B cell (primary cell): ENCODE results near the gene ITGB1BP1. TPM values are rescaled to one million over a fixed set of nuclear protein-coding genes. Genes with fewer than 3 reads are reported as not detected.

Experiments
- ATAC-seq: fragments of 200-7000 bp; cut with Tn5 transposase; one replicate; pipeline ENCODE4 v1.10.0; 2021; ENCODE audit warnings: low read depth, mild to moderate bottlenecking, moderate number of reproducible peaks, moderate library complexity
- CTCF ChIA-PET: fragments of 350-600 bp; sonication (Branson Sonifier 250); formaldehyde crosslinking; loops from one replicate; lab custom pipeline; 2021; ENCODE audit warnings: antibody characterized with exemption, inconsistent platforms; lab: Charles Lee
- POLR2A ChIA-PET: fragments of 350-600 bp; sonication (Branson Sonifier 250); formaldehyde crosslinking; loops from one replicate; lab custom pipeline; 2021; ENCODE audit warnings: antibody characterized with exemption; lab: Charles Lee
- DNase-seq: peaks from one replicate; pipeline ENCODE4 v3.0.0; 2013
- H2AFZ ChIP-seq: 2 replicates; pipeline ENCODE4 v1.6.1; 2012; ENCODE audit warnings: mild to moderate bottlenecking, low read depth, low read length; ENCODE audit not compliant: insufficient read depth, poor library complexity, severe bottlenecking
- H3K27ac ChIP-seq, 2 donors: 1 replicate in 1 of 2; 2 replicates in 1 of 2; pipeline ENCODE4 v1.5.1; 2012 to 2013; ENCODE audit warnings: low read length in 2 of 2, mild to moderate bottlenecking in 2 of 2, moderate library complexity in 1 of 2
- H3K27me3 ChIP-seq, 4 experiments: fragments of 200-600 bp in 1 of 4; sonication (generic) in 1 of 4; replicated peaks in 1 of 4; 1 replicate in 2 of 4; 2 replicates in 2 of 4; pipeline versions ENCODE4 v1.6.1 to v1.7.0; 2013 to 2016; ENCODE audit warnings: low read length in 3 of 4, mild to moderate bottlenecking in 2 of 4, mixed read lengths in 1 of 4, moderate library complexity in 1 of 4; ENCODE audit not compliant: insufficient read depth in 4 of 4, control insufficient read depth in 3 of 4; ENCODE audit errors: control extremely low read depth in 1 of 4
- H3K36me3 ChIP-seq, 2 experiments: replicated peaks in 1 of 2; 1 replicate in 1 of 2; 2 replicates in 1 of 2; pipeline versions ENCODE4 v1.6.1 to v1.7.1; 2013; ENCODE audit warnings: low read length in 1 of 2; ENCODE audit not compliant: insufficient read depth in 2 of 2, control insufficient read depth in 1 of 2; ENCODE audit errors: control extremely low read depth in 1 of 2, extremely low read depth in 1 of 2
- H3K4me1 ChIP-seq, 2 donors: fragments of 200-600 bp in 1 of 2; sonication (generic) in 1 of 2; 1 replicate in 1 of 2; 2 replicates in 1 of 2; pipeline versions ENCODE4 v1.5.1 to v1.6.1; 2013 to 2017; ENCODE audit warnings: low read length in 2 of 2; ENCODE audit not compliant: control insufficient read depth in 2 of 2, insufficient read depth in 2 of 2
- H3K4me2 ChIP-seq: replicated peaks from 2 replicates; pipeline ENCODE3; 2012; ENCODE audit warnings: mild to moderate bottlenecking, low read depth, low read length; ENCODE audit not compliant: poor library complexity, severe bottlenecking
- H3K4me3 ChIP-seq, 5 experiments: fragments of 200-600 bp in 1 of 5; sonication (generic) in 1 of 5; 1 replicate in 3 of 5; 2 replicates in 2 of 5; pipeline versions ENCODE4 v1.5.1 to v1.7.0; 2011 to 2016; ENCODE audit warnings: low read length in 4 of 5, mild to moderate bottlenecking in 4 of 5, low read depth in 2 of 5, control low read depth in 1 of 5, moderate library complexity in 1 of 5; ENCODE audit not compliant: insufficient read depth in 1 of 5; ENCODE audit errors: control extremely low read depth in 1 of 5, extremely low read depth in 1 of 5
- H3K79me2 ChIP-seq: fragments of 200-600 bp; sonication (generic); one replicate; pipeline ENCODE4 v1.6.0; 2016; ENCODE audit warnings: low read length; ENCODE audit not compliant: control insufficient read depth, insufficient read depth
- H3K9ac ChIP-seq: fragments of 200-600 bp; sonication (generic); 2 replicates; pipeline ENCODE4 v1.6.1; 2017; ENCODE audit warnings: mild to moderate bottlenecking, low read length, moderate library complexity
- H3K9me3 ChIP-seq, 3 donors: one replicate each; pipeline versions ENCODE4 v1.6.1 to v1.7.1; 2013; ENCODE audit warnings: low read length in 2 of 3; ENCODE audit not compliant: control insufficient read depth in 2 of 3, insufficient read depth in 1 of 3; ENCODE audit errors: control extremely low read depth in 1 of 3
- H4K20me1 ChIP-seq: 2 replicates; pipeline ENCODE4 v1.6.0; 2012; ENCODE audit warnings: mild to moderate bottlenecking, low read length; ENCODE audit not compliant: insufficient read depth, control insufficient read depth, poor library complexity, severe bottlenecking
- H3K27ac Mint-ChIP-seq: one replicate; pipeline ENCODE4 v1.8.0; 2021; ENCODE audit warnings: mixed read lengths
- H3K27me3 Mint-ChIP-seq: one replicate; pipeline ENCODE4 v1.8.0; 2021; ENCODE audit warnings: mixed read lengths
- H3K4me1 Mint-ChIP-seq: one replicate; pipeline ENCODE4 v1.8.0; 2021; ENCODE audit warnings: mixed read lengths
- H3K4me3 Mint-ChIP-seq: one replicate; pipeline ENCODE4 v1.8.0; 2021; ENCODE audit warnings: mixed read lengths
- H3K9me3 Mint-ChIP-seq: one replicate; pipeline ENCODE4 v1.8.0; 2022; ENCODE audit warnings: mixed read lengths; ENCODE audit not compliant: insufficient read depth
- EZH2 ChIP-seq: IDR thresholded peaks from 2 replicates; pipeline ENCODE4 v1.6.1; 2012; ENCODE audit warnings: borderline replicate concordance, low read depth, mild to moderate bottlenecking, moderate library complexity, low read length; ENCODE audit not compliant: insufficient read depth, poor library complexity, severe bottlenecking
- WGBS: methylation state at CpG from one replicate; pipeline ENCODE4 v1.1.5; 2013; ENCODE audit warnings: missing lambda C conversion rate; ENCODE audit not compliant: insufficient coverage; 5-methylcytosine and 5-hydroxymethylcytosine counted together
- intact Hi-C: fragments of 100-400 bp; cut with micrococcal nuclease; formaldehyde crosslinking; loops from one replicate; pipeline ENCODE4 v1.10.0; 2022
- polyA plus RNA-seq: library from polyadenylated mRNA; depleted of rRNA; stranded (reverse); fragments of >200 nt; gene quantifications from 2 replicates; pipeline ENCODE4 v1.2.3, GENCODE V29; 2012
- total RNA-seq, 2 donors: library from RNA; stranded (reverse); fragments of 120-200 nt in 1 of 2; gene quantifications; 1 replicate in 1 of 2; 2 replicates in 1 of 2; pipeline versions ENCODE4 v1.2.3 to v1.2.4, GENCODE V29; 2013 to 2022
- TF ChIP-seq, protein P1 (sequence below): fragments of 200-600 bp; IDR thresholded peaks from one replicate; pipeline ENCODE4 v1.8.0; 2022; ENCODE audit warnings: antibody characterized with exemption, mild to moderate bottlenecking

The ITGB1BP1 gene
- total and polyA plus RNA-seq, 2 donors (not counting 1 experiment from before 2014, with no cell fraction given): 25.7 to 47.1 TPM

DNA sequence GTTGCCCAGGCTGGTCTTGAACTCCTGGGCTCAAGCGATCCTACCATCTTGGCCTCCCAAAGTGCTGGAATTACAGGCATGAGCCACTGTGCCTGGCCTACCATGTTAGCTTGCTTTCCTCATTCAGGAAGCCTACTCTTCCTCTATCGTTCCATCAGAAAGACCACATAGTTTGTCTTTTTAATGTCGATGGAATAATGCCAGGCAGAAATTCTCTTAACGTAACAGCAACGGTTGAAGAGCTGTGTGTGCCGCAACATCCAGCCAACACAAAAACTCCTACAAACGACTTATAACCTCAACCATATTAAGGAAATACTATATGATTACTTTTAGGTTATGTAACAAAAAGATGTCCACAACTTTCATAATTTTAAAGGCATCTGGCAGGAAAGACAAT is 10.5 kb downstream of the ITGB1BP1 start:
- no peak for ATAC-seq
- intact Hi-C loops: no loop called here

DNA sequence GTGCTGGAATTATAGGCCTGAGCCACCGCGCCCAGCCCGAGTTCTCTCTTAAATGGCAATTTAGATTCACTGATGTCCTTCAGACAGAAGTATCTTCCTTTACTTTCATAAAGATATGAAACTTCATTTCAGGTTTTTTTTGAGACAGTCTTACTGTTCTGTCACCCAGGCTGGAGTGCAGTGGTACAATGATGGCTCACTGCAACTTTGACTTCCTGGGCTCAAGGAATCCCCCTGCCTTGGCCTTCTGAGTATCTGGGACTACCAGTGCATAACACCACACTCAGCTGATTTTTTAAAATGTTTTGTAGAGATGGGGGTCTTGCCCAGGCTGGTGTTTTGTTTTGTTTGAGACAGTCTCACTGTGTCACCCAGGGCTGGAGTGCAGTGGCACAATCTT is 13.2 kb downstream of the ITGB1BP1 start:
- no peaks in the 10 kb centered on the region for H3K4me1 Mint-ChIP-seq
- ChIA-PET CTCF (no interaction called here), POLR2A (no interaction called here)
- H3K4me3 ChIP-seq: no peak overlapping the region
- no peaks in the 10 kb centered on the region for H4K20me1 ChIP-seq
- intact Hi-C loops: no loop called here
- H3K27me3 Mint-ChIP-seq: no peaks in the 10 kb centered on the region
- no peaks in the 10 kb centered on the region for H3K9me3 Mint-ChIP-seq
- peaks cover 10% of the 10 kb centered on the region for H3K79me2 ChIP-seq
- peak overlapping the region in 1 of 2 donors; percentile 60 for H3K27ac ChIP-seq
- H3K27me3 ChIP-seq: no peaks in the 10 kb centered on the region
- H3K9me3 ChIP-seq: no peaks in the 10 kb centered on the region
- H3K4me2 ChIP-seq: no peak overlapping the region
- H3K4me3 Mint-ChIP-seq: no peak overlapping the region
- WGBS: no CpG with 5 or more reads among the region's 3 CpGs
- no peak overlapping the region for H3K9ac ChIP-seq
- H3K27ac Mint-ChIP-seq: no peak overlapping the region
- TF ChIP-seq, protein P1, sequence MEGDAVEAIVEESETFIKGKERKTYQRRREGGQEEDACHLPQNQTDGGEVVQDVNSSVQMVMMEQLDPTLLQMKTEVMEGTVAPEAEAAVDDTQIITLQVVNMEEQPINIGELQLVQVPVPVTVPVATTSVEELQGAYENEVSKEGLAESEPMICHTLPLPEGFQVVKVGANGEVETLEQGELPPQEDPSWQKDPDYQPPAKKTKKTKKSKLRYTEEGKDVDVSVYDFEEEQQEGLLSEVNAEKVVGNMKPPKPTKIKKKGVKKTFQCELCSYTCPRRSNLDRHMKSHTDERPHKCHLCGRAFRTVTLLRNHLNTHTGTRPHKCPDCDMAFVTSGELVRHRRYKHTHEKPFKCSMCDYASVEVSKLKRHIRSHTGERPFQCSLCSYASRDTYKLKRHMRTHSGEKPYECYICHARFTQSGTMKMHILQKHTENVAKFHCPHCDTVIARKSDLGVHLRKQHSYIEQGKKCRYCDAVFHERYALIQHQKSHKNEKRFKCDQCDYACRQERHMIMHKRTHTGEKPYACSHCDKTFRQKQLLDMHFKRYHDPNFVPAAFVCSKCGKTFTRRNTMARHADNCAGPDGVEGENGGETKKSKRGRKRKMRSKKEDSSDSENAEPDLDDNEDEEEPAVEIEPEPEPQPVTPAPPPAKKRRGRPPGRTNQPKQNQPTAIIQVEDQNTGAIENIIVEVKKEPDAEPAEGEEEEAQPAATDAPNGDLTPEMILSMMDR: no peak
- no peak for TF ChIP-seq EZH2
- H3K4me1 ChIP-seq: peaks cover 0 to 3% of the 10 kb centered on the region in 2 donors
- H2AFZ ChIP-seq: no peak overlapping the region
- DNase-seq (no peak), ATAC-seq (no peak)
- peaks cover 11 to 53% of the 10 kb centered on the region in 2 experiments for H3K36me3 ChIP-seq

More for the DNA sequence above, 10.5 kb downstream of the ITGB1BP1 start:
- H3K27ac Mint-ChIP-seq: no peak overlapping the region
- H3K9me3 Mint-ChIP-seq: no peaks in the 10 kb centered on the region
- Histone ChIP-seq H3K9me3 (no peaks in the 10 kb centered on the region), H3K27ac (no peak overlapping the region), H3K4me1 (peaks cover 0 to 3% of the 10 kb centered on the region in 2 donors), H3K4me3 (no peak overlapping the region), H3K4me2 (no peak overlapping the region), H3K36me3 (peaks cover 10 to 45% of the 10 kb centered on the region in 2 experiments), H3K27me3 (no peaks in the 10 kb centered on the region), H3K9ac (no peak overlapping the region), H2AFZ (no peak overlapping the region), H3K79me2 (peaks cover 36% of the 10 kb centered on the region), H4K20me1 (peaks cover 8% of the 10 kb centered on the region)
- H3K4me1 Mint-ChIP-seq: peaks cover 3% of the 10 kb centered on the region
- WGBS: 90% methylated on average over 2 of the region's 7 CpGs
- H3K27me3 Mint-ChIP-seq: no peaks in the 10 kb centered on the region
- POLR2A ChIA-PET: interaction anchor here (0.6 kb wide), 1 partner anchor 93 kb away, joined by 15 read pairs; no protein-coding TSS in a partner anchor
- H3K4me3 Mint-ChIP-seq: no peak overlapping the region
- CTCF ChIA-PET: no interaction called here
- no peak for DNase-seq
- TF ChIP-seq, protein P1: no peak
- TF ChIP-seq EZH2: no peak
